ENCODE data around the gene GPS2.

GPS2 gene

DNA sequence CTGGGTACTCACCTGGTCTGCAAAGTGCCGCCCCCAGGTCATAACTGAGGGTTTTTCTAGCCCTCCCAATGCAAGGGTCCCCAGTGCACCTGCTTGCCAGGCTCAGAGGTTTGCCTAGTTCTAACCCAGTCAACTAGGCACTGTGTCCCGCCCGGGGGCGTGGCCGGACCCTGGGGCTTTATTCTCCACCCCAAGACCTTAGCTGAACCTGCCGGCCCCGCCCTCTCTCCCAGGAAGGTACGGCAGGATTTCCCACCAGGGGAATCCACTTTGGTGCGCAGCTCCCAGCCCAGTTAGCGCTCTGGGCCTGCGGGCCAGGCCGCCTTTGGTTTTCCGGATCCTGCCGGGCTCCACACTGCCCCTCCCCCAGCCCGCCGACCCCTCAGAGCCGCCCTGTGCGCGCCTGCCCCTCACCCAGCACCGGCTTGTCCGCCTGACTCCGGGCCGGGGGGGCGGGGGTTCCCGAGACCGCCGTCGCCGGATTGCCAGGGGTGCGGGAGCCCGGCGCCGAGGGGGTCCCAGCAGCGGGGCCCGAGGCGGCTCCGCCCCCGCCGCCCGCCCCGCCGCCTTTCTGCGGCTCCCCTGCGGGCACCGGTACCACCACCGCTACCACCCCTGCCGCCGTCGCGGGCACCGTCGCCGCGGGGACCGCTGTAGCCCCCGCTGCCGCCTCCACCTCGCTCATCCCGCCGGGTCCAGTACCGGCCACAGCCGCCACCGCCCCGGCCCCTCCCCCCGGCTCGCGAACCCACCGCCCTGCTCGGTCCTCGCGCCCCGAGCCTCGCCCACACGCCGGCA, 21.1 kb downstream of the GPS2 start:
- no peak for DNase-seq (ENCODE audit: low read depth in 2 of 2, low spot score in 1 of 2)

DNA sequence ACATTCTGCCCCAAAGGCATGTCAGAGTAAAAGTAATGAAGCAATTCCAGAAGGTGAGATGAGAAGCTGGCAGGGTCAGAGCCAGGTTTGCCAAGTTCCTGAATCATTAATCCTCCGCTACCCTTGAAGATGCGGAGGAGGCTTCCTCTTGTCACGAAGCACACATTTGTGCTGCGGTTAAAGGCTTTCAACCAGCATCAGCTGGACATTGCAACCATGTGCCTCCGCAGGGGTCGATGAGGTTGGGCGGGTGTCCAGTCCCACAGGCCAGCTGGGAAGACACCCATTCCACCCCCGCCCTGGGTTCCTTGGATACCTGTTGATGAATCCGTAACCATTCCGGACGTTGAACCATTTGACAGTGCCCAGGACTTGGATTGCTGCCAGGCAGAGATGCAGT, 22.0 kb downstream of the GPS2 start:
- DNase-seq (ENCODE audit: low read depth in 2 of 2, low spot score in 1 of 2), result no peak

DNA sequence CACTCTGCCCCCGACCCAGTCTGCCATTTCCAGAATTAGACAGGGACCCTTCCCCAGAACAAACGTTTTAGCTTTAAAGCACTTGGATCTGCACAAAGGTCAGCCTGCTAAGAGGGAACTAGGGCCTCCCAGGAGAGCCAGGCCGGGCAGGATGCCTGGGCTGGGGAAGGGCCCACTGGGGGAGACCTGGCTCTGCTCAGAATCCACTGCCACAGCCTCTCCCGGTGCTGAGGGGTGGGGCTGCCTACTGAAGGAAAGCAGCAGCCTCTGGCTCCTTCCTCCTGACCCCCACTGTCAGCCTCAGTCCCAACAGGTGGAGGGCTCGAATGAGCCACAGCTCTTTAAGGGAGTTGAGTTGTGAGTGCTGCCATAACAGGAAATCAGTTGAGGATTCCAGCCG, 22.4 kb downstream of the GPS2 start:
- no peak for DNase-seq (ENCODE audit: low read depth in 2 of 2, low spot score in 1 of 2)

DNA sequence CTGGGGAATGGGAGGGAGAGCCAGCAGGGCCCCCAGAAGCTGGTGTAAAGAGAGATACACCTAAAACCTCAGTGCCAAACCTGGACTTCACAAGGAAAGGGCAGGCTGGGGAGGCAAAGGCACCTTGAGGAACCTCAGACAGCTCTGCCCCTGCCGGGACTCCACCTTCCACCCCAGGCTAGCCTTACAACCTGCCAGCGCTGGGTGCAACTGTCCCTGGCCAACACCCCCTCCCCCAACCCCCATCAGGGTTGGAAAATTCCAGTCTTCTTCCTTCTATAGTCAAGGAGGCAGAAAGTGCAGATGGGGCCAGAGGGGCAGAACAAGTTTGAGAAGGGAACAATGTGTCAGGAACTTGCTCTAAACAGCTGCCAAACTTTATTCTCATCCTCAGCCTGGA, 23.0 kb downstream of the GPS2 start:
- DNase-seq (ENCODE audit: low read depth in 2 of 2, low spot score in 1 of 2), result no peak

DNA sequence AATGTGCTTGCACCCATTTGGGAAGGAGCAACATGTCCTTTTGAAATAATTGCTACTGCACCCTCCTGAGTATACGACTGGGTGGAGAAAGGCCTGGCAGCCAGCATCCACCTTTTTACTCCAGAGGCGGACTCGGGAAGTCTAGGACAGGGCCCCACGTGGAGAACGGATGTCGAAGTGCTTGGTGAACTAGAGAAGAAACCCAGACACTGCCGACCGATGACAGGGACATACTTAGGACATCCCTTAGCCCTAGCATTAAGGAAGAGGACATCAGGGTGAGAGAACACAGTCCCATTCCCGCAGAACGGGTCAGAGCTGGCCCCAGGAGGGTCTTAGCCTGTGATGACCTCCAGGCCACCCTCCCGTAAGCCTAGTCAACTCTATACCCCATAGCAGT, 24.5 kb downstream of the GPS2 start:
- DNase-seq (ENCODE audit: low read depth in 2 of 2, low spot score in 1 of 2), result no peak

DNA sequence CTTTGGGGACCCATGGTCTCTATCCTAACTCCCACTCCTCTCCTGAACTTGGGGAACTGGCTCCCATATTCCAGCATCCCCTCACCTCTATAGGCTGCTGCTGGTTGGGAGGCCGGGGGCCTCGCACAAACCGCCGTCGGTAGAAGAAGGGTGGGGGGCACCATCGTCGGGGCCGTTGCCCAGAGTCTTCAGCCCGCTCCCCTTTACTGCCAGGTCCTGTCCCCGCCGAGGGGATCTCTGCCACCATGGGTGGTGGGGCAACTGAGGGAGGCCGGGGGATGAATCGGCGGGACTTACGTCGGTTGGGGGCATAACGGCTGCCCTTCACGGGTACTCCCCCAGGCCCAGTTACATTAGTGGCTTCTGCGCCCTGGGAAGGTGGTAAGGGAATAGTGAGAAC, 25.0 kb downstream of the GPS2 start:
- no peak for DNase-seq (ENCODE audit: low read depth in 2 of 2, low spot score in 1 of 2)

DNA sequence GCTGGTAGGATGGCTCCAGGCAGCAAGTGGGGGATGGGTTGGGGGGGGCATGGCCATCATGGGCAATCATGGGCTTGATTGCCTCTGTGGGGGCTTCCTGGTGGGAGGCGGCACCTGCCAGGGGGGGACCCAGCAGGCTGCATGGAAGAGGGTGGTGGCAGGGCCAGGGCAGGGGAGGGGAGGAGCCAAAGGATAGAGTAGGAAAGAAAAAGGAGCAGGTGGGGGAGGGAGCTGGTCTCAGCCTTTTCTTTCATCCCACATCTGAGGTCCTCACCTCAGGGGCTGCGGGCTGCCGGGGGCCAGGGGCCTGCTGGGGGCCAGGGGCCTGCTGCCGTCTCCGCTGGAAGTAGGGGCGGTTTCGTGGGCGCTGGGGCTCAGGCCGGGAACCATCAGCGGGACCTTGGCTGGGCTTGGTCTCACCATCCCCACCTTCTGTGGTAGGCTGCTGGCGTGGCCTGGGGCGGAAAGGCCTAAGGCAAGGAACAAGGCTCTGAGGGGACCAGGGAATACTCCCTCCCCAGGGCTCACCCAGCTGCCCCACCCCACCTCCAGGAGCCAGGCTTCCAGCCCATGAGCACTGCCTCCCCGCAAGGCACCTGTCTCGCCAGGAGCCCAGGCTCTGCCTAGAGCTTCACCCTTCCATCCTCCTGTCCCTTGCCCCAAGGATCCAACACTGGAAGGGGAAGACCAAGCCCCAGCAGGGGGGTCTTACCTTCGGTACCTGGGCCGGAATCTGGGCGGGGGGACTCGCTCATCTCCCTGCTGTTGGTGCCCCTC, 25.7 kb downstream of the GPS2 start:
- no peak for DNase-seq (ENCODE audit: low read depth in 2 of 2, low spot score in 1 of 2)

DNA sequence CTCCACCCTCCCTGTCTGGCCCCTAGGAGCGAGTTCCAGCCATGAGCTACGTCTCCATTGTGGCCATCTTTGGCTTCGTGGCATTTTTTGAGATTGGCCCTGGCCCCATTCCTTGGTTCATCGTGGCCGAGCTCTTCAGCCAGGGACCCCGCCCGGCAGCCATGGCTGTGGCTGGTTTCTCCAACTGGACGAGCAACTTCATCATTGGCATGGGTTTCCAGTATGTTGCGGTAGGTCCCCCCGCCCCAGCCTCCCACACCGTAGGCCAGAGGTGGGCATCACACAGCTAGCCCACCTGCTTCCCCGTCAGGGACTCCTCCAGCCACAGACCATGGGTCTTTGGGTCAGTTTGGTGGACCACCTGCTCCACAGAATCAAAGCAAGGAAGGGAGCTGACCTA, 29.5 kb downstream of the GPS2 start:
- no peak for DNase-seq (ENCODE audit: low read depth in 2 of 2, low spot score in 1 of 2)

DNA sequence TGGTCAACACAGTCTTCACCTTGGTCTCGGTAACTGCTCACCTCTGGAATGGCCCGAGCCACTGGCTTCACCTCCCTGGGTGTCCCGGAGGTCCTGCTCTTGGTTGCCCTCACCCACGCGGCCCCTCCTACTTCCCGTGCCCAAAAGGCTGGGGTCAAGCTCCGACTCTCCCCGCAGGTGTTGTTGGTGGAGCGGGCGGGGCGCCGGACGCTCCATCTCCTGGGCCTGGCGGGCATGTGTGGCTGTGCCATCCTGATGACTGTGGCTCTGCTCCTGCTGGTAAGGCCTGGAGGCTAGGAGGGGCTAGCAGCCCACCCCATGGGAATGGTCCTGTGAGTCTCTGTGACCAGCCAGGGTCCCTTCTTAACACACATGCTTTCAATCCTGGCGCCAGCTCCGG, 30.2 kb downstream of the GPS2 start:
- DNase-seq (ENCODE audit: low read depth in 2 of 2, low spot score in 1 of 2), result no peak

DNA sequence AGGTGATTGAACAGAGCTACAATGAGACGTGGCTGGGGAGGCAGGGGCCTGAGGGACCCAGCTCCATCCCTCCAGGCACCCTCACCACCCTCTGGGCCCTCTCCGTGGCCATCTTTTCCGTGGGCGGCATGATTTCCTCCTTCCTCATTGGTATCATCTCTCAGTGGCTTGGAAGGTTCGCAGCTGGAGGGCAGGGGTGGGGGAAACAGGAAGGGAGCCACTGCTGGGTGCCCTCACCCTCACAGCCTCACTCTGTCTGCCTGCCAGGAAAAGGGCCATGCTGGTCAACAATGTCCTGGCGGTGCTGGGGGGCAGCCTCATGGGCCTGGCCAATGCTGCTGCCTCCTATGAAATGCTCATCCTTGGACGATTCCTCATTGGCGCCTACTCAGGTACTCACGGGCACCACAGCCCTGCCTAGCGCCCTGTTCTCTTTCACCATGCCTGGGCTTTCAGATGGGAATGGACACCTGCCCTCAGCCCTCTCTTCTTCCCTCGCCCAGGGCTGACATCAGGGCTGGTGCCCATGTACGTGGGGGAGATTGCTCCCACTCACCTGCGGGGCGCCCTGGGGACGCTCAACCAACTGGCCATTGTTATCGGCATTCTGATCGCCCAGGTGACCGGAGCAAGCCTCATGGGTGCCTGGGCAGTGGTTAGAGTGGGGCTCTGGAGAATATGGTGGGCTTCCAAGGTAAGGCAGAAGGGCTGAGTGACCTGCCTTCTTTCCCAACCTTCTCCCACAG, 31.5 kb downstream of the GPS2 start:
- no peak for DNase-seq (ENCODE audit: low read depth in 2 of 2, low spot score in 1 of 2)

DNA sequence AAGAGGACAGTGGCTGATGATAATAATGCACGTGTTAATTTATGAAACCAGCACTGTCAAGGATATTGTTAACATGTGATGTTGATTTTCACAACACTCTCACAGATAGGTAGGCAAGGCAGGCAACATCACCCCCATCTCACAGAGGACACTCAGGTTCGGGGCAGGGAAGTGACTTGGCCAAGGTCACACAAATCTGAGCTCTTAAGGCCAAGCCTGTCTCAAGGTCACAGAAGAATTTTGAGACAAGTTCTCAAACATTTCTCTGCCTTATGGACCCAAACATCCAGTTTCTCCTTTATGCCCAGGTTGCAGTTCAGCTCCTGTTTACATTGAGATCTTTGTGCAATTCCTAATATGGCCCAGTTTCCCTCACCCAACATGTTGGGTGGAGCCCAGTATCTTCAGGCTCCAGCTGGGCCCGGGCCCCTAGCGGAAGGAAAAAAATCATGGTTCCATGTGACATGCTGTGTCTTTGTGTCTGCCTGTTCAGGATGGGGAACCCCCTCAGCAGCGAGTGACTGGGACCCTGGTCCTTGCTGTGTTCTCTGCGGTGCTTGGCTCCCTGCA, 32.3 kb downstream of the GPS2 start:
- DNase-seq (ENCODE audit: low read depth in 2 of 2, low spot score in 1 of 2), result no peak

DNA sequence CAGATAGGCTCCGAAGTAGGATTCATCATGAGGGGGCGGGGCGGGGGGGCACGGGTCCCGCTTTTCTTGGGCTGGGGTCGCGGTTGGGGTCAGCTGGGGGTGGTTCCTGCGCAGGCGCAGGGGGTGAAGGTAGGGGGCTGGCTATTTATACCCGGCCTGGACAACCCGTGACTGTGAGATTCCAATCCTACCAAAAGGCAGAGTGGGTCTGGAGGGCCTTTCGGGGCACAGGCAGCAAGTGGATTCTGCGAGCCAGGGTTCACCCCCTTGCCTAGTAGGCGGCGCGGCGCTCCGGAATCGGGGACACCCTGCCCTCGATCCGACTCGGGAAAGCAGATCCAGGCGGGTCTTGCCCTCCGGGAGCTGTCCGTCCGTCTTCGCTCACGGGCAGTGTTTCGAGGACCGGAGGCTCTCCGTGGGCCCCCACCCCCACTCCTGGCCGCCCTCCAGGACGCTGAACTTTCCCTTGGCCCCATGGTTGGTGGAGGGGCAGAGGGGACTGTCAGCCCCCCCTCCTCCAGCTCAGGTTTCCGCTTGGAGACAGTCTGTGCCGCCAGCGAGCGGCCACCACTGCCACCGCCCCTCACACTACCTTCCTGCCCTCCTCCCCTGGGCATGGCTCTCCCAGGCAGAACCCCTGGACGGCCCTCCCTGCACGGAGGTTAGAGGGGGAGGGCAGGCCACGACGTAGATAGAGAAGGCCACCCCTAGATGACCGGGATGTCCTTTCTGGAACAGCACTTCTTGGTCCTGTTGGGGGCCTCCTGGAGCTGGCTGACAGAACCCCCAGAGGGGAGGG, 33.0 kb downstream of the GPS2 start:
- no peak for DNase-seq (ENCODE audit: low read depth in 2 of 2, low spot score in 1 of 2)

DNA sequence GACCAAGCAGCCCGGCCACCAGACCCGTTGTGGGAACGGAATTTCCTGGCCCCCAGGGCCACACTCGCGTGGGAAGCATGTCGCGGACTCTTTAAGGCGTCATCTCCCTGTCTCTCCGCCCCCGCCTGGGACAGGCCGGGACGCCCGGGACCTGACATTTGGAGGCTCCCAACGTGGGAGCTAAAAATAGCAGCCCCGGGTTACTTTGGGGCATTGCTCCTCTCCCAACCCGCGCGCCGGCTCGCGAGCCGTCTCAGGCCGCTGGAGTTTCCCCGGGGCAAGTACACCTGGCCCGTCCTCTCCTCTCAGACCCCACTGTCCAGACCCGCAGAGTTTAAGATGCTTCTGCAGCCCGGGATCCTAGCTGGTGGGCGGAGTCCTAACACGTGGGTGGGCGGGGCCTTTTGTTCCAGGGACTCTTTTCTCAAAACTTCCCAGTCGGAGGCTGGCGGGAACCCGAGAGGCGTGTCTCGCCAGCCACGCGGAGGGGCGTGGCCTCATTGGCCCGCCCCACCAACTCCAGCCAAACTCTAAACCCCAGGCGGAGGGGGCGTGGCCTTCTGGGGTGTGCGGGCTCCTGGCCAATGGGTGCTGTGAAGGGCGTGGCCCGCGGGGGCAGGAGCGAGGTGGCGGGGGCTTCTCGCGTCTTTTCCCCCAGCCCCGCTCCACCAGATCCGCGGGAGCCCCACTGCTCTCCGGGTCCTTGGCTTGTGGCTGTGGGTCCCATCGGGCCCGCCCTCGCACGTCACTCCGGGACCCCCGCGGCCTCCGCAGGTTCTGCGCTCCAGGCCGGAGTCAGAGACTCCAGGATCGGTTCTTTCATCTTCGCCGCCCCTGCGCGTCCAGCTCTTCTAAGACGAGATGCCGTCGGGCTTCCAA, 33.8 kb downstream of the GPS2 start, which contains the start of gene SLC2A4:
TSS of gene SLC2A4 (plus strand) at position 645 of the 879 bp plus-strand sequence. CDS start at position 862, 217 bp downstream.
- DNase-seq (ENCODE audit: low read depth in 2 of 2, low spot score in 1 of 2), result peak in 1 of 2 donors; percentile 57

DNA sequence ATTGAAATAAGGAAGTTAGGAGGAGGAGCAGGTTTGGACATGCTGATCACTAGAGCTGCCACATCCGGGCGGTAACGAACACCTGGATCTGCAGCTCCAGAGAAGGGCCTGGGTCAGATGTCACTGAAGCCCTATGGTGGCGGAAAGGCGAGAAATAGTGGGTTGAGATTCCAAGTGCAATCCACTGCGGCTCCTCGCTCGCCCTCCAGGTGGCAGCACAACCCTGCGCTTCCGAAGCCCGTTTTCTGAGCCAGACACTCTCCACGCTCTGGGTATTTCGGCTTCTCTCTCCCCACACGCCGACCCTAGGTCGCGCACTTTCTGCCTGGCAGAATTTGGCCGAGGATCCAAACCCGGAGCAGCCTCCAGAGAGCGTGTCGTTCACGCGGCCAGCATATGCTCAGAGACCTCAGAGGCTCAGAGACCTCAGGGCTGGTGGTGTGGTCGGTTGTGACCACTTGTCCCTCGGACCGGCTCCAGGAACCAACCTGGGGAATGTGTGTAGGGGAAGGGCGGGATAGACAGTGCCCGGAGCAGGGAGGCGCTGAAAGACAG, 34.6 kb downstream of the GPS2 start:
- peak; percentile 61 to 71 for DNase-seq (ENCODE audit: low read depth in 2 of 2, low spot score in 1 of 2)

DNA sequence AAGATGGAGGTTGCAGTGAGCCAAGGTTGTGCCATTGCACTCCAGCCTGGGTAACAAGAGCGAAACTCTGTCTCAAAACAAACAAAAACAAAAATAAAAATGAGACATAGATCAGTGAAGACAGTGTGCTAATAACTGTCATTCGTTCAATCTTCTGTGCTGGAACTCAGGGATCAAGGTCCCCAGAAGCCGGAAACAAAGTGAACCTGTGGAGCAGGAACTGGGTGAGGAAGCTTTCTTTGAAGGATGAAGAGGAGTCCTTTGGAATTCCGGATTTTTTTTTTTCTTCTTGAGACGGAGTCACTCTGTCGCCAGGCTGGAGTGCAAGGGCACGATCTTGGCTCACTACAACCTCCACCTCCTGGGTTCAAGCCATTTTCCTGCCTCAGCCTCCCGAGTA, 35.7 kb downstream of the GPS2 start:
- DNase-seq (ENCODE audit: low read depth in 2 of 2, low spot score in 1 of 2), result no peak

DNA sequence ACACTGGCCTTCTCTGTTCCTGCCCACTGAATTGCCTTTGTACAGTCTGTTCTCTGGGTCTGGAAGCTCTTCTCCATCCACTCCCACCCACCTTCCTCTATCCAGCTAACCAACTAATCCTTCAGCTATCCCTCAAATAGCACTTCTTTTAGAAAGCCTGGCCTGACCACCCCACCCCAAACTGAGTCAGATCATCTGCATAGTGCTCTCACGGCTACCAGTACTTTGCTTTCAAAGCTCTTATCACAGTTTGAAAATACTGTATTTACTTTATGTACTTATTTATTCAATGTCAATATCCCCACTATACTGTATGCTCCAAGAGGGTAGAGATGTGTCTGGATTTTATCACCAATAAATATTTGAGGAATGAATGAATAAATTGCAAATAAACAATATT, 48.4 kb downstream of the GPS2 start:
- DNase-seq (ENCODE audit: low read depth in 2 of 2, low spot score in 1 of 2), result no peak

DNA sequence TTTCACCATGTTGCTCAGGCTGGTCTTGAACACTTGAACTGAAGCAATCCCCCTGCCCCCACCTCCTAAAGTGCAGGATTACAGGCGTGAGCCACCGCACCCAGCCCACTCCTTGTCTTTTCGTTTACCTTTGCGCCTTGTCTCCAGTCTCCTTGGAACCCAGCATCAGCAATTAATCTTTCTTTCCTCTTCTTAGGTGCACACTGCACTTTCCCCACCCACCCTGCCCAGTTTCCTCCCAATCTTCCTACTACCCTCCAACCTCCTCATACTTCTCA, 51.4 kb downstream of the GPS2 start:
- DNase-seq (ENCODE audit: low read depth in 2 of 2, low spot score in 1 of 2), result no peak

DNA sequence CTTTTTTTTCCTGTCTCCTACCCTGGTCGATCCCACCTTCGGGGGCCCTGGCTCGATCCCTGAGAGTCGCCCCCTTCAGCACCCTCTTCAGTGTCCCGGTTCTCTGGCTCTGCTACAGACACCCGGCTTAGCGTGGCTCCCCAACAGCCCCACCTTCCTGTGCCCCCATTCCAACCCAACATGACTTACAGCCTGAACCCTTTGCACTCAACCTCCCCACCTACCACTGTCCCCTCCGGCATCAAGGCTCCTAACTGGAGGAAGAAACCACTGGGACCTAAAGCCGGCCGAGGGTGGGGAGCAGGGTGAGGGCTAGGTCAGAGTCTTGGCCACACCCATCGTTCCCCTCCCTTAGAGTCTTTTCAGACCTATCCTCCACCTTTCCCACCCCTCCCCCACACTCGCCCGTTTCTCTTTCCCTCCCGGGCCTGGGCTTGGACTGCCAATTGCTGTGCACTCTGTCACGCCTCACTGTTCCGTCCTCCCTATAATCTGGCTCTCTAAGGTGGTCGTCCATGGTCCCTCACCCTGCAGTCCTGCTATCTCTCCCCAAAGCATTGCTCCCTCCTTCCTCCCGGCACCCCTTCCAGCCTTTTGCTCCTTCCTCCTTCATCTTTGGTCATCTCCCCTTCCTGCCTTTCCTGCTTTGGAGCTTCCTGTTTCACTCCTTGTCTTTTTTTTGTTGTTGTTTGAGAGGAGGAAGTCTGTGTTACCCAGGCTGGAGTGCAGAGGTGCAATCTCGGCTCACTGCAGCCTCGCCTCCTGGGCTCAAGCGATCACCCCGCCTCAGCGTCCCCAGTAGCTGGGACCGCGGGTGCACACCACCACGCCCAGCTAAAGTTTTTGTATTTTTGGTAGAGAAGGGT, 52.0 kb downstream of the GPS2 start:
- DNase-seq (ENCODE audit: low read depth in 2 of 2, low spot score in 1 of 2), result no peak
